CD4-positive, alpha-beta T cell (primary cell): Measurements from ENCODE around the gene WNK3. TPM values are rescaled to one million over a fixed set of nuclear protein-coding genes. Genes with fewer than 3 reads are reported as not detected.

Experiments
- ATAC-seq: fragments of 200-7000 bp; cut with Tn5 transposase; one replicate; pipeline ENCODE4 v1.10.0; 2022; ENCODE audit warnings: mild to moderate bottlenecking; ENCODE audit not compliant: poor library complexity
- CTCF ChIA-PET: fragments of 350-600 bp; sonication (Branson Sonifier 250); formaldehyde crosslinking; loops from one replicate; lab custom pipeline; 2021; ENCODE audit warnings: antibody characterized with exemption, inconsistent platforms; lab: Charles Lee
- POLR2A ChIA-PET: fragments of 350-600 bp; sonication (Branson Sonifier 250); formaldehyde crosslinking; loops from one replicate; lab custom pipeline; 2021; ENCODE audit warnings: antibody characterized with exemption, inconsistent platforms; lab: Charles Lee
- DNase-seq, 14 experiments: peaks; one replicate each; pipeline ENCODE4 v3.0.0-alpha.2; 2013 to 2020; ENCODE audit warnings: mixed read lengths in 2 of 14
- H3K27ac ChIP-seq, 2 donors: one replicate each; pipeline versions ENCODE4 v1.5.1 to v1.7.0; 2013; ENCODE audit warnings: low read length in 2 of 2, low read depth in 1 of 2, mild to moderate bottlenecking in 1 of 2
- H3K27me3 ChIP-seq, 2 experiments: 1 replicate in 1 of 2; 2 replicates in 1 of 2; pipeline versions ENCODE4 v1.6.1 to v1.7.0; 2013; ENCODE audit warnings: low read length in 2 of 2, control low read depth in 1 of 2, mild to moderate bottlenecking in 1 of 2, moderate library complexity in 1 of 2; ENCODE audit not compliant: insufficient read depth in 2 of 2, control insufficient read depth in 1 of 2
- H3K36me3 ChIP-seq: one replicate; pipeline ENCODE4 v1.6.1; 2013; ENCODE audit warnings: low read length, control low read depth; ENCODE audit not compliant: insufficient read depth
- H3K4me1 ChIP-seq: one replicate; pipeline ENCODE4 v1.6.1; 2013; ENCODE audit warnings: low read length, control low read depth; ENCODE audit not compliant: insufficient read depth
- H3K4me3 ChIP-seq: one replicate; pipeline ENCODE4 v1.5.1; 2013; ENCODE audit warnings: mild to moderate bottlenecking, low read length, moderate library complexity
- H3K9me3 ChIP-seq, 2 experiments: 1 replicate in 1 of 2; 2 replicates in 1 of 2; pipeline versions ENCODE4 v1.6.1 to v1.7.0; 2013; ENCODE audit warnings: low read length in 2 of 2, mild to moderate bottlenecking in 2 of 2, control low read depth in 1 of 2, moderate library complexity in 1 of 2; ENCODE audit not compliant: control insufficient read depth in 1 of 2, insufficient read depth in 1 of 2
- H3K27ac Mint-ChIP-seq: one replicate; pipeline ENCODE4 v1.8.0; 2020; ENCODE audit warnings: mixed read lengths
- H3K27me3 Mint-ChIP-seq: one replicate; pipeline ENCODE4 v1.8.0; 2021; ENCODE audit warnings: mixed read lengths
- H3K36me3 Mint-ChIP-seq: one replicate; pipeline ENCODE4 v1.8.0; 2021; ENCODE audit warnings: low read depth, mixed read lengths
- H3K4me1 Mint-ChIP-seq: one replicate; pipeline ENCODE4 v1.8.0; 2021; ENCODE audit warnings: low read depth, mixed read lengths
- H3K4me3 Mint-ChIP-seq: one replicate; pipeline ENCODE4 v1.8.0; 2020; ENCODE audit warnings: mild to moderate bottlenecking, mixed read lengths
- H3K9me3 Mint-ChIP-seq: one replicate; pipeline ENCODE4 v1.8.0; 2020; ENCODE audit warnings: mixed read lengths
- intact Hi-C, 2 experiments: fragments of 100-400 bp; cut with DNase I in 1 of 2; cut with micrococcal nuclease in 1 of 2; formaldehyde crosslinking; loops; one replicate each; pipeline versions ENCODE4 v1.15.1 to v1.9.0; 2023 to 2025; cut with DNase I, micrococcal nuclease
- total RNA-seq, 174 experiments: library from RNA in 2 of 174; stranded (reverse) in 2 of 174; gene quantifications; one replicate each; pipeline ENCODE4 v1.2.3 and lab custom pipeline; 2021 to 2026
- TF ChIP-seq, protein P1 (sequence below): fragments of 200-600 bp; IDR thresholded peaks from one replicate; pipeline ENCODE4 v1.8.0; 2022; ENCODE audit warnings: antibody characterized with exemption, mild to moderate bottlenecking

Gene WNK3
- total RNA-seq, 2 experiments from 2014 or later, result 0.16 to 0.25 TPM

DNA sequence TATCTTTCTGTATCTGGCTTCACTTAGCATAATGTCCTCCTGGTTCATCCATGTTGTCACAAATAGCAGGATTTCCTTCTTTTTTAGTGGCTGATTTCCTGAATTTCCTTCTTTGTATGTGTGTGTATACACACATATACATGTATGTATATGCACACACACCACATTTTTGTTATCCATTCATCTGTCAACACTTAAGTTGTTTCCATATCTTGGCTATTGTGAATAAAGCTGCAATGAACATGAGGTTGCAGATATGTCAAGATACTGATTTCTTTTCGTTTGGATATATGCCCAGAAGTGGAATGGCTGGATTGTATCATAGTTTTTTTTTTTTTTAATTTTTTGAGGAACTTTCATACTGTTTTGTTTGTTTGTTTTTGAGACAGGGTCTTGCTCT, 76.2 kb downstream of the WNK3 start:
- H3K27me3 Mint-ChIP-seq, result no peaks in the 10 kb centered on the region
- H3K36me3 Mint-ChIP-seq, result no peaks in the 10 kb centered on the region
- no peak overlapping the region for H3K4me3 Mint-ChIP-seq
- TF ChIP-seq, protein P1, sequence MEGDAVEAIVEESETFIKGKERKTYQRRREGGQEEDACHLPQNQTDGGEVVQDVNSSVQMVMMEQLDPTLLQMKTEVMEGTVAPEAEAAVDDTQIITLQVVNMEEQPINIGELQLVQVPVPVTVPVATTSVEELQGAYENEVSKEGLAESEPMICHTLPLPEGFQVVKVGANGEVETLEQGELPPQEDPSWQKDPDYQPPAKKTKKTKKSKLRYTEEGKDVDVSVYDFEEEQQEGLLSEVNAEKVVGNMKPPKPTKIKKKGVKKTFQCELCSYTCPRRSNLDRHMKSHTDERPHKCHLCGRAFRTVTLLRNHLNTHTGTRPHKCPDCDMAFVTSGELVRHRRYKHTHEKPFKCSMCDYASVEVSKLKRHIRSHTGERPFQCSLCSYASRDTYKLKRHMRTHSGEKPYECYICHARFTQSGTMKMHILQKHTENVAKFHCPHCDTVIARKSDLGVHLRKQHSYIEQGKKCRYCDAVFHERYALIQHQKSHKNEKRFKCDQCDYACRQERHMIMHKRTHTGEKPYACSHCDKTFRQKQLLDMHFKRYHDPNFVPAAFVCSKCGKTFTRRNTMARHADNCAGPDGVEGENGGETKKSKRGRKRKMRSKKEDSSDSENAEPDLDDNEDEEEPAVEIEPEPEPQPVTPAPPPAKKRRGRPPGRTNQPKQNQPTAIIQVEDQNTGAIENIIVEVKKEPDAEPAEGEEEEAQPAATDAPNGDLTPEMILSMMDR, result no peak
- Histone ChIP-seq H3K27me3 (no peaks in the 10 kb centered on the region), H3K4me1 (no peaks in the 10 kb centered on the region), H3K27ac (no peak overlapping the region), H3K4me3 (no peak overlapping the region), H3K9me3 (no peaks in the 10 kb centered on the region), H3K36me3 (no peaks in the 10 kb centered on the region)
- no peak for ATAC-seq
- DNase-seq, result no peak
- ChIA-PET POLR2A (no interaction called here), CTCF (no interaction called here)
- H3K27ac Mint-ChIP-seq, result no peak overlapping the region
- no peaks in the 10 kb centered on the region for H3K4me1 Mint-ChIP-seq
- intact Hi-C loops, result no loop called here
- no peaks in the 10 kb centered on the region for H3K9me3 Mint-ChIP-seq

DNA sequence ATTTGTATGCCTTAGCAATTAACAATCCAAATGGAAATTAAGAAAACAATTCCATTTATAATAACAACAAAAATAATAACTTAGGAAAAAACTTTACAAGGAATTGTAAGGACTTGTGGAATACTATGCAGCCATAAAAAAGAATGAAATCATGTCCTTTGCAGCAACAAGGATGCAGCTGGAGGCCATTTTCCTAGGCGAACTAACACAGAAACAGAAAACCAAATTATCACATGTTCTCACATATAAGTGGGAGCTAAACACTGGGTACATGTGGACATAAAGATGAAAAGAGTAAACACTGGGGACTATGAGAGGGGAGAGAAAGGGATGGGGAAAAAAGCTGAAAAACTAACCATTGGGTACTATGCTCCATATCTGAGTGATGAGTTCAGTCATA, 77.4 kb downstream of the WNK3 start:
- ATAC-seq, result no peak
- CTCF ChIA-PET, result no interaction called here
- Mint-ChIP-seq H3K4me1 (no peaks in the 10 kb centered on the region), H3K27ac (no peak overlapping the region), H3K9me3 (no peaks in the 10 kb centered on the region), H3K27me3 (no peaks in the 10 kb centered on the region), H3K4me3 (no peak overlapping the region), H3K36me3 (no peaks in the 10 kb centered on the region)
- Histone ChIP-seq H3K27ac (no peak overlapping the region), H3K4me3 (no peak overlapping the region), H3K4me1 (no peaks in the 10 kb centered on the region), H3K36me3 (no peaks in the 10 kb centered on the region), H3K9me3 (no peaks in the 10 kb centered on the region), H3K27me3 (no peaks in the 10 kb centered on the region)
- POLR2A ChIA-PET, result no interaction called here
- no peak for DNase-seq
- TF ChIP-seq, protein P1, result no peak
- intact Hi-C loops, result no loop called here

DNA sequence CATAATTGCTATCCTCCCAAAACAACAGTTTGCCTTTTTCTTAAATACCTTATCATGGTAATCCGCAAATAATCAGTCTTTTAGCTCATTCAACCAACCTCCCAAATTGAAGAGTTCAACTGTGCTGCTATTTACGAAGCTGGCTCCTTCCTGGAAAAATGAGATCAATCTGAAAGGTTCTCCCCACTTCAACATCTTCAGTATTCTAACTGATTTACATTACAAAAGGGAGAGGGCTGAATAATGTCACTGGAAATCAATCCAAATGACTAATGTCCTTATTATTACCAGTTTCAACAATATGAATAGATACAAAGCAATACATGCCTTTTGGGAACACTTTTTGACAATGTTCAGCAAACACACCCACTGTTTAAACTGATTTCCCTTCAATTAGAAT, 86.2 kb downstream of the WNK3 start:
- Histone ChIP-seq H3K27ac (no peak overlapping the region), H3K36me3 (no peaks in the 10 kb centered on the region), H3K4me3 (no peak overlapping the region), H3K4me1 (no peaks in the 10 kb centered on the region), H3K9me3 (no peaks in the 10 kb centered on the region), H3K27me3 (no peaks in the 10 kb centered on the region)
- ATAC-seq (no peak), DNase-seq (no peak)
- H3K36me3 Mint-ChIP-seq, result no peaks in the 10 kb centered on the region
- H3K4me1 Mint-ChIP-seq, result no peaks in the 10 kb centered on the region
- TF ChIP-seq, protein P1, result no peak
- H3K4me3 Mint-ChIP-seq, result no peak overlapping the region
- H3K27ac Mint-ChIP-seq, result no peak overlapping the region
- no peaks in the 10 kb centered on the region for H3K27me3 Mint-ChIP-seq
- intact Hi-C loops, result no loop called here
- no peaks in the 10 kb centered on the region for H3K9me3 Mint-ChIP-seq
- CTCF ChIA-PET, result no interaction called here
- POLR2A ChIA-PET, result no interaction called here
